GM10847 (cell line): Measurements from ENCODE around the gene NPHP4.

Source experiments
- POLR2A ChIP-seq: IDR thresholded peaks from 2 replicates; pipeline ENCODE4 v1.6.1; 2011; ENCODE audit not compliant: insufficient read length; ENCODE audit errors: extremely low read depth

NPHP4 gene

DNA sequence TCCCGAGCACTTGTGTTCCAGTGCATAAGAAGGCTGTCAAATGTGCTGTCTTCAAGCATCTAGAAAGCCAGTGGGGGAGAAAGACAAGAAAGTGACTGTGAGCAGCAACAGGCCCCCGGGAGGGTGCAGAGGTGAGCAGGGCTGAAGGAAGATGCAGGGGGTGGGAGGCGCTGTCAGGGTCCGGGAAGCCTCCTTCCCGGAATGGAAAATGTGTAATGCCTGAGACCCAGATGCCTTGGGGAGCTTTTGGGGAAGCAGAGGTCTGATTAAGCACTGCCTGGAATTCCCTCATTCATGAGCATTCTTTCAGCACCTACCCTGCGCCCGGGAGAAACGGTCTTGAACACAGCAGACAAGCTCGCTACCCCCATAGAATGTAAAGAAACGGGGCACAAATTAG, 1.3 kb downstream of the NPHP4 start:
- TF ChIP-seq POLR2A = no peak

DNA sequence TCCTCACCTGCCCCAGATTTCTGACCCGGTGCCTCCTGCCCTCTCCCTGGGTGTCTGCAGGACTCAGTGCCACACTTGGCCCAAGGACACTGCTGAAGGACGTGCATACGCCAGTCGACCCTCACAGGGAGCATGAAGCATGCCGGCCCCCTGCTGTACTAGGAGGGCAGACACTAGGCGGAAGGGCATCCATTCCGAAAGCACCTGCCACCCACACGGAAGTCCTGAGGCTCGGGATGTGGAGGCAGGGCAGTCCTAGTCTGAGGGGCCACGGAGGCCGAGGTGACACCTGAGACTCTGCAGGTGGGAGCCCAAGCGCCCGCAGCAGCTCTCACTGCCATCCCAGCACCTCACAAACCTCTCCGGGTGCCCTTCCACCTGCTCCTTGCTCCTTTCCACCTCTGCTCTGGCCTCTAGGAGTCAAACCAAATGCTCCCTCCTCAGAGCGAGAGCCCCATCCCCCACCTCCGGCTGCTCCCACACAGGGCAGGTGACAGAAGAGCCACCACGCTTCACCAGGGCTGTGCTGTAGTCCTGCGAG, 2.4 kb downstream of the NPHP4 start:
- TF ChIP-seq POLR2A = no peak

DNA sequence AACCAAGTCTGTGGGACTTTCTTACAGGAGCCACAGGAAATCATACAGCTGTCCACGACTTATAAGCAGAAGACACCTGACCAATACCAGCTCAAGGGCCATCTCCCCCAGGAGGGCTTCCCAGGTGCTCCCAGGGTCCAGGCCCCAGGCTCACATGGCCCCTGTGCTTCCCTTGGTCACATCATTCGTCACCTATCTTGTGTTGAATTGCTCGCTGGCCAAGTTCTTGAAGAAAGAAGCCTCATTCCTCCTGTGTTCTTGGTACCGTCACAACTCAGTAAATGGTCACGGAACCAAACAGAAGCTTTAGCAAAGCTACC, 3.0 kb downstream of the NPHP4 start:
- no peak for TF ChIP-seq POLR2A

DNA sequence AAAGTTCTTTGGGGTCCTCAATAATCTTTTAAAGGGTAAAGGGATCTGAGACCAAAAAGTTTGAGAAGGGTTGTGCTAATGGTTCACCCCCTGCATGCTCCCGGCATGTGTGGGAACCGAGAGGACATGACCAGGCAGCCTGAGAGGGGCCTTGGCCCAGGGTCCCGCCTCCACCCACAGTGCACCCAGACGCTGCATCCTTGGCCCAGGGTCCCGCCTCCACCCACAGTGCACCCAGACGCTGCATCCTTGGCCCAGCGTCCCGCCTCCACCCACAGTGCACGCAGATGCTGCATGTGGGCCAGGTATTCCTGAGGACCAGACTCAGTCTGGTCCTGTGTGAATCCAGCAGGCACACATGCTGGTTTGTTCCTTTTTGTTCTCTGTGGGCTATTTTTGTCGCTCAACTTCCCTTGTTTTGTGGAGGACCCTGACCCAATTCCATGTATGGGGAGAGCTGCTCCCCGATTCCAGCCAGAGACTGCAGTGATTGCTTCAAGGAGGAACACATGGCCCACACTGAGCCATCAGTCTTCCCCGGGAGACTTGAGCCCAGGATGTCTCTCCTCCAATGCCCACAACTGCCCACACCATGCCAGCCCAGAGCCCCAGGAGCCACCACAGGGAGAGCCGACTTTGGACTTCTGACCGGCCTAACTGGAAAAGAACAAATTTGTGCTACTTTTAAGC, 3.5 kb downstream of the NPHP4 start:
- TF ChIP-seq POLR2A = no peak

DNA sequence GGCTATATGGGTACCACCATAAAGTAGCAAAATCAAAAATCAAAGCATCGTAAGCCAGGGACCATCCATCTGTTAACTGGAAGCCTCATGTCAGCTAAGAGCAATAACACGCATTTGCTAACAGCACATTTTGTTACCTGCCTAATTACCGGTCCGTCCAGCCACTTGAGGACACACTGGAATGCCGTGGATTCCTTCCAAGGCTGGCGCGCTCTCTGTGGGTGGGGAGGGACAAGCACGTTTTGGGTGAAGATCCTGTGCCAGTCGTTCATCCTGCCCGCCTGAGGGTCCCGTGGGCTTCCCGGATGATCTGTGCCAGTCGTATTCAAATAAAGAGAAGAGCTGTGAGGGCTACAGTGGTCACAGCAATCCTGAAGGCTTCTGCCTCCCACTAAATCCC, 6.2 kb downstream of the NPHP4 start:
- TF ChIP-seq POLR2A = no peak

DNA sequence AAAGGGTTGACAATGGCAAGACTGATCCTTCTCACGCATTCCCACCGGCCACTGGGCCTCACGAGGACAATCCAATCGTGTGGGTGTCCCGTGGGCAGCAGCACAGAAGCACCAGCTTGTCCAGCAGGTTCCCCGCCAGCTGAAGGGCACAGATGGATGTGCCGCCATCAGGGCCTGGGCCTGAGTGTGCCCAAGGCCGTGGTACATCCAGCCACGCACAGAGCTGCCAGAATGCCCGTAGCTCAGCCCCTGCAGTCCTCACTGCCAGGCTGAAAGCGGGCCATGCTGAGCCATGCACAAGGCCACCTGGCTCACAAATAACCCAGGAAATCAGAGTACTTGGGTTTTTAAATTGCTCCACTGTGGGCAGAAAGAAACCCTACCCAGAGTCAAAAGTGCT, 7.0 kb downstream of the NPHP4 start:
- TF ChIP-seq POLR2A = no peak

DNA sequence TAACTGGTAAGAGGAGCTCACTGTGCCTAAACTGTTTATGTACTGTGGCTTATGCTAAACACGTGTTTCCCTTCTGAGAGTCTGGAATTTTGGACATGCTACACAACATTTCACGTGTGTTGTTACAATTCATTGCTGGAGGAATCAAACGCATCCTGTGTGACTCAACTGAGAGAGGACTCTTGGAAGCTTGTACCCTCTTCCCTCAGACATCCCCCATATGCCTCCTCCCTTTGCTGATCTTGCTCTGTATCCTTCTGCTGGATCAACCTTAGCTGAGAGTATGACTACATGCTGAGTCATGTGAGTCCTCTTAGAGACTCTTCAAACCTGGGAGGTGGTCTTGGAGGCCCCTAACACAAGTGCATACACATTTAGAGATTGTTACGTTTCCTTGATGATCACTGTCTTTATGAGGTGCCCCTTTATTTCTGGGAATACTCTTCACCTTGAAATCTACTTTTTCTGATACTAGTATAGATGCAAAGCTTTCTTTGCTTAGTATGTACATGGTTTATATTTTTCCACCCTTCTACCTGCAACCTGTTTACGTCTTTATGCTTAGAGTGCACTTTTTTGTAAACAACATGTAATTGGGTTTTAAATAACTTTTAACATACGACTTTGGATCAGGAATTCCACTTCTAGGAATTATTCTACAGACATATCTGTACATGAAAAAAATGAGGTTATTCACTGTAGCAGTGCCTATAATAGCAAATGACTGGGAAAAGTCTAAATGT, 8.7 kb downstream of the NPHP4 start:
- no peak for TF ChIP-seq POLR2A

DNA sequence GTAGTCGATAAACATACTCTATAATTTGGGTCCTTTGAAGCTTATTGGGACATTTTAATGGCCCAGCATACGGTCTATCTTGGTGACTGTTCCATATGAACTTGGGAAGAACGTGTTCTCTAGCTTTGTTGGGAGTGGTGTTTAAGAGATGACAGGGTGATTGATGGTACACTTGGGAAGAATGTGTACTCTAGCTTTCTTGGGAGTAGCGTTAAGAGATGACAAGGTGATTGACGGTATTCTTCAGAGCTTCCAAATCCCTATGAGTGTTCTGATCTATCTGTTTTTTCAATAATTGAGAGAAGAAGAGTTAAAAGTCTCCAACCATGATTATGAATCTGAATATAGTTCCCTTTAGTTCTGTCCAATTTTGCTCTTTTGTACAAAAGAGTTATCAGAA, 9.4 kb downstream of the NPHP4 start:
- no peak for TF ChIP-seq POLR2A

DNA sequence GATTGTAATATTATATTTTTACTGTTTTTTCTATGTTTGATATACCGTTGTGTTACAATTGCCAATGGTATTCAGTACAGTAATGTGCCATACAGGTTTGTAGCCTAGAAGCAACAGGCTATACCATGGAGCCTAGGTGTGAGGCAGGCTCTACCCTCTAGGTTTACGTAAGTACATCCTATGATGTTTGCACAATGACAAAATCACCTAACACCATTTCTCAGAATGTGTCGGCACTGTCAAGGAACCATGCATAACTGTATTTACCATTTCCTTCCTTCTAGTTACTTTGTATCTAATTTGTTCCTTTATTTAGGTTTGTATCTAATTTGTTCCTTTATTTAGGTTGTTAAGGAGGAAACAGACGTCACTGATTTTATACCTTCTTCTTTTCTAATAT, 9.9 kb downstream of the NPHP4 start:
- TF ChIP-seq POLR2A = no peak

DNA sequence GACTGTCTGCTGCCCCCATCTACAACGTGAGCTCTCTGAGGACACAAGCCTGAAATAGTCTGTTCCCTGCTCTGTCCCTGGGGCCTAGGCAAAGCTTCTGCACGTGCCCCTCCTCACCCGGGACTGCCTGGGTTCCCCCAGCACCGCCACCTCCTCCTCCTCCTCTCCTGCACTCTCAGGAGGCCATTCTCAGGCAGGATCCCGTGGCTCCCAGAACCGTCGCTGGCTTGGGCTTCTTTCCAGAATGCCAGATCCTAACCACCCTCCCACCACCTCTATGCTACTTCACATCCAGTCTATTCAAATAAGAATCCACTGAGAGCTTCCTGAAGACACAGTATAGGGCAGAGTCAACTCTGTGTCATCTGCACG, 11.2 kb downstream of the NPHP4 start:
- no peak for TF ChIP-seq POLR2A

DNA sequence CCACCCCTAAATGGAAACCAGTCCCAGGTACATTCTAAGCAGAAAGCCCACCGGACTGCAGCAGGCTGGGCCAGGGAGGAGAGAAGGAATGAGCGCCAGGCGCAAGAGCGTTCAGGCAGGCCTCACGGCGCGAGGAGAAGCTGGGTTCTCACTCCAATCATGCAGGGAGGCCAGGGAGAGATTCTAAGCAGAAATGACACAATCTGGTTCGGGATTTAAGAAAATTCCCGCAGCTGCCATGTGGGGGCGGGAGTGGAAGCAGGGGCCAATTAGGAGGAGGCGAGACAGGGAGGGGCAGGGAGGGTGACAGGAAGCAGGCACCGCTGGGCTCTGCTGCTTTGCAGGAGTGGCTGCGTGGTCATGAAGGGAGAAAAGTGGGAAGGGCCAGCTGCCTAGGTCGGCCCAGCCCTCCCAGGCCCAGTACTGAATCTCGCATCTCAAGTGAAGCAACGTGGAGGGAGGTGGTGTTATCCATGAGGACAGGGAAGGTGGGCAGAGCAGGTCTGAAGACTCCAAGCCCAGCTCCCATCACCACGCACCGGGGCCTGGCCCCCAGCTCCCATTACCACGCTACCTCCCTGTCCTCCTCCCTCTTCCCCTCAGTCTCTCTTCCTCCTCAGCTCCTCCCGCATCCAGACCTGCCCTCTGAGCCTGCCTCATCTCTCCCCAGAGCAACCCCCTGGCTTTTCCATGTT, 11.8 kb downstream of the NPHP4 start:
- TF ChIP-seq POLR2A = no peak

DNA sequence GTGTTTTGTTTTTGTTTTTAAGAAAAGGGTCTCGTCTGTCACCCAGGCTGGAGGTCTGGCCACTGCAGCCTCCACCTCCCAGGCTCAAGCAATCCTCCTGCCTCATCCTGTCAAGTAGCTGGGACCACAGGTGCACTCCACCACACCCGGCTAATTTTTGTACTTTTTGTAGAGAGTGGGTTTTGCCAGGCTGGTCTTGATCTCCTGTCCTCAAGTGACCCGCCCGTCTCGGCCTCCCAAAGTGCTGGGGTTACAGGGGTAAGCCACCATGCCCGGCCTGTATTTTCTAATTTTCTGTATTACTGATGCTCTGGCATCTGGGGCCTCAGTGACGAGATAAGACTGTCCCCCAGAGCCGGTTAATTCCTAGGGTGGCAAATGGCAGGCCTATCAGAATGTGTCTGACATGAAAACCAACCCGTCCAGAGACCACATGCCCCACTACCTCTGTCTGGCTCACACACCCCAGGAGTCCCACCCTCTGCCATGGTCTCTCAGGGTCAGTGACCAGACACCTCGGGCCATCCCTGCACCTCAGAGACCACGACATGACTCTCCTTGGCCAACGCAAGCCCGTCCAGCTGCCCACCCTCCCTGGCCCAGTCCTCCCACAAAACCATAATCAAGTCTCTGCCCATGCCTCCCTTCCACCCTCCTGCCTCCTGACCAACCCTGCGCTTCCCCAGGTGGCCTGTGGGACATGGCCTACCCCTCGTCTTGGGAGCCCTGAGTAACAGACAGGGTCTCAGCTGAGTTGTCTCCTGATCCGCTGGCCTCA, 12.5 kb downstream of the NPHP4 start:
- no peak for TF ChIP-seq POLR2A

DNA sequence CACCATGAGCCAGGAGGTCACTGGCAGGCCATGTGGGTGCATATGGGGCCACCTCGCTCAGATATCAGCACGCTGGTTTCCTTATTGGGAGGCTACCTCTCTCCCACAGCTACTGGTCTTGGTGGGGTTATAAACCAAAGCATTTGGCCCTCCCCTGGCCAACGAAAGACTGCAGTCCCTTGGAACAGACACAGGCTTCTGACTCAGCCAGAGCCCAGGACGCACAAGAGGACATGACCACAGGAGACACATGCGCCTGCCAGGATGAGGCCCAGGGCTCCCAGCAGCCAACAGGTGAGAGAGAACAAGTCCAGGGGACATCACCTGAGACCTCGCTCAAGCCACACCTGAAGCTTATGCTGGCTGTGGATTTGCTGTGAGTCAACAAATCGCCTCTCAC, 13.8 kb downstream of the NPHP4 start:
- TF ChIP-seq POLR2A = no peak

DNA sequence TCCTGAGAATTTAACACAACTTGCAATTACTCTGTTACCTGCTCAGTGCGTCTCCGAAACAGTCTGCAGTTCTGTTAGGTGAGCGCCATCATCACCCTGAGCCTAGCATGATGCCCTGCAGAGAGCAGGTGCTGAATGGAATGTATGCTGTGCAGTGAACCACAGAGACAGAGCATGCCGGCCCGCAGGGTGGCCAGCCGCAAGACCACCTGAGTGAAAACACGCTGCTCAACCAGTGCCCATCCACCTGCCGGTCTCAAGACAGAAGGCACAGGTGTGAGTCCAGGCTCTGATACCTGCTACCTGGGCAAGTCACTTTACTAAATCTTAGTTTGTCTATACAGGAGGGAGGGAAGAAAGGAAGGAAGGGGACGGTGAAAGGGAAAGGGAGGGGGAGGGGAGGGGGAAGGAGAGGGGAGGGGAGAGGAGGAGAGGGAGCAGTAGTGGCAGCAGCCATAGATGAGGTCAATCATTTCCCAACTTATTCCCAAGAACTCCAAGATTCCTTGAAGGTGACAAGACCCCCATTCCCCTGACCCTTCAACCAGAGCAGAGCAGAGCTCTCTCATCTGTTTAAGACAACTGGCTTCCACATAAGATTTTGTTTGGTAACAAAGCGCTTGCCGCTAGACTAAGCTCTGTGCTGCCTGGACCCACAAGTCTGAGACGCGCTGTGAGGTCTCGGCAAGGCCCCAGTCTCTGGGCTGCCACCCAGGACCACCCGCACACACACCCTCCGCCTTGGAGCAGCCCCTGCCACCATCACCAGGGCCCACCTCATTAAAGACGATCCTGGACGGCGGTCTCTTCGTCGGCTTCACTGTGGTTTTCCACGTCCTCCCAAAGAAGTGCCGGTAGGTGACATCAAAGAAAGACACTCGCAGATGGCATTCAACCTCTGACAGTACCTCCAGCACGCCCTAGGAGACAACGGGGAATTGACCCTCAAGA, 14.5 kb downstream of the NPHP4 start:
- no peak for TF ChIP-seq POLR2A
